IMR-90 (cell line): Measurements from ENCODE around the gene FNDC3B. TPM values are rescaled to one million over a fixed set of nuclear protein-coding genes. Genes with fewer than 3 reads are reported as not detected.
A peak's percentile ranks its signal among the peaks of the same experiment; 100 is the strongest.

Source experiments
- ATAC-seq: fragments of 200-7000 bp; cut with Tn5 transposase; 2 replicates; pipeline ENCODE4 v1.9.1; 2020; ENCODE audit warnings: low read depth, mild to moderate bottlenecking, moderate library complexity
- BruUV-seq: library from RNA; stranded (reverse); fragments of 400-500 nt; replicated peaks from 2 replicates; lab custom pipeline; 2021; lab: Mats Ljungman, UMichigan
- CTCF ChIA-PET: fragments of 300-600 bp; formaldehyde crosslinking; extraction: SDS; loops from one replicate; lab custom pipeline; 2021; ENCODE audit warnings: antibody characterized with exemption; lab: Yijun Ruan, JAX
- POLR2A ChIA-PET: fragments of 300-600 bp; sonication (Branson Sonifier 250); formaldehyde crosslinking; loops from one replicate; lab custom pipeline; 2022; ENCODE audit warnings: antibody characterized with exemption; ENCODE audit not compliant: unreplicated experiment; lab: Charles Lee
- DNase-seq: peaks from one replicate; pipeline ENCODE4 v3.0.0; 2013
- H2AFZ ChIP-seq: replicated peaks from 2 replicates; pipeline ENCODE3; 2013; ENCODE audit warnings: low read length, mild to moderate bottlenecking; ENCODE audit not compliant: poor library complexity
- H2AK5ac ChIP-seq: 2 replicates; pipeline ENCODE4 v1.6.1; 2013; ENCODE audit warnings: low read depth, low read length, inconsistent platforms
- H2AK9ac ChIP-seq: replicated peaks from 2 replicates; pipeline ENCODE3; 2013; ENCODE audit warnings: mild to moderate bottlenecking, low read depth, low read length, moderate library complexity; ENCODE audit not compliant: poor library complexity
- H2BK120ac ChIP-seq: 2 replicates; pipeline ENCODE4 v1.6.1; 2013; ENCODE audit warnings: low read depth, low read length, inconsistent platforms
- H2BK15ac ChIP-seq: 3 replicates; pipeline ENCODE4 v1.6.1; 2013; ENCODE audit warnings: low read depth, low read length, inconsistent platforms
- H2BK20ac ChIP-seq: 2 replicates; pipeline ENCODE4 v1.6.1; 2013; ENCODE audit warnings: low read depth, mild to moderate bottlenecking, inconsistent platforms, low read length, moderate library complexity
- H2BK5ac ChIP-seq: 2 replicates; pipeline ENCODE4 v1.6.1; 2013; ENCODE audit warnings: mild to moderate bottlenecking, low read depth, low read length, inconsistent platforms; ENCODE audit not compliant: poor library complexity, severe bottlenecking
- H3K14ac ChIP-seq: replicated peaks from 2 replicates; pipeline ENCODE4 v1.6.1; 2013; ENCODE audit warnings: low read depth, low read length, inconsistent platforms
- H3K18ac ChIP-seq: 2 replicates; pipeline ENCODE4 v1.6.1; 2013; ENCODE audit warnings: low read depth, low read length, control low read depth
- H3K23ac ChIP-seq: 2 replicates; pipeline ENCODE4 v1.6.1; 2013; ENCODE audit warnings: low read depth, low read length, inconsistent platforms
- H3K27ac ChIP-seq: 2 replicates; pipeline ENCODE4 v1.5.1; 2013; ENCODE audit warnings: mild to moderate bottlenecking, control low read depth, low read length; ENCODE audit not compliant: insufficient read depth
- H3K27me3 ChIP-seq: 2 replicates; pipeline ENCODE4 v1.6.1; 2013; ENCODE audit warnings: low read length; ENCODE audit not compliant: control insufficient read depth, insufficient read depth
- H3K36me3 ChIP-seq: 2 replicates; pipeline ENCODE4 v1.6.1; 2013; ENCODE audit warnings: low read length, mixed read lengths; ENCODE audit not compliant: control insufficient read depth, insufficient read depth
- H3K4ac ChIP-seq: 2 replicates; pipeline ENCODE4 v1.6.1; 2013; ENCODE audit warnings: low read depth, low read length, inconsistent platforms
- H3K4me1 ChIP-seq: 2 replicates; pipeline ENCODE4 v1.6.1; 2013; ENCODE audit warnings: low read length, mixed read lengths; ENCODE audit not compliant: control insufficient read depth, insufficient read depth
- H3K4me2 ChIP-seq: 2 replicates; pipeline ENCODE4 v1.6.1; 2013; ENCODE audit warnings: low read depth, mild to moderate bottlenecking, control low read depth, low read length, moderate library complexity
- H3K4me3 ChIP-seq: 2 replicates; pipeline ENCODE4 v1.5.1; 2013; ENCODE audit warnings: low read depth, mild to moderate bottlenecking, control low read depth, low read length, moderate library complexity; ENCODE audit not compliant: insufficient read depth
- H3K56ac ChIP-seq: 2 replicates; pipeline ENCODE4 v1.6.1; 2013; ENCODE audit warnings: low read length, inconsistent platforms; ENCODE audit not compliant: insufficient read depth; ENCODE audit errors: extremely low read depth
- H3K79me1 ChIP-seq, 2 experiments: 2 replicates each; pipeline ENCODE4 v1.6.1; 2013; ENCODE audit warnings: low read length in 2 of 2, inconsistent platforms in 1 of 2, low read depth in 1 of 2
- H3K9ac ChIP-seq: 2 replicates; pipeline ENCODE4 v1.6.1; 2013; ENCODE audit warnings: low read depth, low read length, control low read depth
- H3K9me1 ChIP-seq: 2 replicates; pipeline ENCODE4 v1.6.1; 2013; ENCODE audit warnings: low read length, inconsistent platforms; ENCODE audit not compliant: insufficient read depth
- H3K9me3 ChIP-seq: 2 replicates; pipeline ENCODE4 v1.6.1; 2013; ENCODE audit warnings: low read length; ENCODE audit not compliant: control insufficient read depth, insufficient read depth
- H4K20me1 ChIP-seq: 2 replicates; pipeline ENCODE4 v1.6.1; 2013; ENCODE audit warnings: low read length, inconsistent platforms; ENCODE audit not compliant: insufficient read depth
- H4K5ac ChIP-seq: 2 replicates; pipeline ENCODE4 v1.6.1; 2013; ENCODE audit warnings: mild to moderate bottlenecking, low read depth, low read length, control low read depth
- H4K8ac ChIP-seq, 2 experiments: 2 replicates each; pipeline ENCODE4 v1.6.1; 2013; ENCODE audit warnings: low read depth in 2 of 2, low read length in 2 of 2, control low read depth in 1 of 2, inconsistent platforms in 1 of 2
- H4K91ac ChIP-seq: 2 replicates; pipeline ENCODE4 v1.6.1; 2013; ENCODE audit warnings: low read depth, low read length, inconsistent platforms; ENCODE audit not compliant: insufficient read depth
- MAZ ChIP-seq: IDR thresholded peaks from 2 replicates; pipeline ENCODE4 v1.6.1; 2012; ENCODE audit warnings: low read depth, mild to moderate bottlenecking, low read length, improper control_type of control experiment, moderate library complexity, borderline replicate concordance
- MXI1 ChIP-seq: IDR thresholded peaks from 2 replicates; pipeline ENCODE4 v1.6.1; 2012; ENCODE audit warnings: low read depth, mild to moderate bottlenecking, low read length, moderate library complexity, borderline replicate concordance
- NFE2L2 ChIP-seq: fragments of 150-350 bp; IDR thresholded peaks from 2 replicates; pipeline ENCODE4 v1.6.1; 2016; ENCODE audit warnings: low read depth, mild to moderate bottlenecking, low read length
- RCOR1 ChIP-seq: IDR thresholded peaks from 2 replicates; pipeline ENCODE4 v1.6.1; 2012; ENCODE audit warnings: mild to moderate bottlenecking, low read length, improper control_type of control experiment; ENCODE audit not compliant: insufficient replicate concordance
- WGBS, 2 experiments: methylation state at CpG; one replicate each; pipeline versions ENCODE4 v1.1.5 to v1.1.7; 2013; ENCODE audit warnings: missing lambda C conversion rate in 2 of 2; ENCODE audit not compliant: insufficient read length in 1 of 2; ENCODE audit errors: extremely low coverage in 2 of 2; 5-methylcytosine and 5-hydroxymethylcytosine counted together
- dilution Hi-C: fragments of 300-500 bp; cut with HindIII; formaldehyde crosslinking; loops from one replicate; pipeline ENCODE4 v1.14.3; 2018; ENCODE audit warnings: low sequenced_read_pairs; ENCODE audit not compliant: unreplicated experiment
- in situ Hi-C: fragments of 300-500 bp; cut with MboI; formaldehyde crosslinking; loops from 3 replicates; pipeline ENCODE4 v1.14.3; 2019; ENCODE audit warnings: low sequenced_read_pairs, inconsistent platforms, mixed read lengths
- intact Hi-C: fragments of 100-400 bp; cut with micrococcal nuclease; formaldehyde crosslinking; loops from 2 replicates; pipeline ENCODE4 v1.10.0; 2022
- polyA plus RNA-seq, 3 experiments: library from polyadenylated mRNA; depleted of rRNA; stranded (reverse); fragments of >200 nt; gene quantifications; 2 replicates each; pipeline ENCODE4 v1.2.3, GENCODE V29; 2012; ENCODE audit warnings: low replicate concordance in 1 of 3
- total RNA-seq: library from RNA; depleted of rRNA; stranded (reverse); fragments of >200 nt; gene quantifications from 2 replicates; pipeline ENCODE4 v1.2.3, GENCODE V29; 2012

Gene FNDC3B
- total and polyA plus RNA-seq, 2 of the 4 experiments (the other 2 are of a cell fraction): 23.9 to 150 TPM

DNA sequence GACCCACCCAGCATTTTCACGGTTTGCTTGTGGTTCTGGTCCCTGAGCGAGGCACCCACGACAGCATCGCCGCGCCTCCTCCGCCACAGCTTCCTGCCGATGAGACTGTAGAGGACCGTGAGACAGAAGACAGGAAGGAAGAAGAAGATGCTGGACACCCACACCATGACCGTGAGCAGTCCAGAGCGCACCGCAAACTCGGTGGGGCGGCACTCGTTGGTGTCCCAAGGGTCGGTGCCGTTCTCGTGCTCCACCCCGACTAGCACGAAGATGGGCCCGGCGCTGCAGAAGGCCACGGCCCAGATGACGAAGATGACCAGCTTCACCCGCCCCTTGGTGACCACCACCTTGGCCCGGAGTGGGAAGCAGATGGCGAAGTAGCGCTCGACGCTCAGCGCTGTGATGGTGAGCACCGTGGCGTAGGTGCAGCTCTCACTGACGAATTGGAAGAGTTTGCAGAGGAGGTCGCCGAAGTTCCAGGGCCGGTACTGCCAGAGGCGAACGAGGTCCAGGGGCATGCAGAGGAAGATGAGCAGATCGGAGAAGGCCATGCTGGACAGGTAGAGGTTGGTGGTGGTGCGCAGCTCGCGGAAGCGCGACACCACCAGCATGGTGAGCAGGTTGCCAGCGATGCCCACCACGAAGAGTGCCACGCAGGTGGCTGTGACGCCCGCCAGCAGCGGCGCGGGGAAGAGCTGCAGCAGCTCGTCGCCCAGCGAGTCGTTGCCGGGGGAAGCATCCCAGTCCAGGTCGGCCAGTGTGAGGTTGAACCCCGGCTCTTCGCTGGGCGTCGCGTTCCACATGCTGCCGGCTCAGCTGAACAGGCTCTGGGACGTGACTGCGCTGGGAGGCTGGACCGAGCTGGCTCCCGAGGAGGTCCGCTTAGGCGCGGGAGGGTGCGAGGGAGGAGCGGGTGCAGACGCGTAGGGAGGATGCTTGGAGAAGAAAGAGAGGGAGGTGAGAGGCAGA, 408.5 kb downstream of the FNDC3B start, which contains the start of gene GHSR:
Gene GHSR, minus strand, starts transcription at position 846 of the 969 bp plus-strand sequence. Its CDS starts 43 bp downstream, at position 803.
- POLR2A ChIA-PET: interaction anchor here (0.6 kb wide), 1 partner anchor 598 kb away, joined by 3 read pairs; no protein-coding TSS in a partner anchor
- no peaks in the 10 kb centered on the region for H3K79me1 ChIP-seq
- no peak within 1 kb of the TSS for H3K4me3 ChIP-seq
- H3K4ac ChIP-seq: no peak within 1 kb of the TSS
- H3K9me1 ChIP-seq: no peaks in the 10 kb centered on the region
- H2BK120ac ChIP-seq: no peak within 1 kb of the TSS
- BruUV-seq: no TSS peak
- no peak within 1 kb of the TSS for H3K14ac ChIP-seq
- H3K4me1 ChIP-seq: no peaks in the 10 kb centered on the region
- DNase-seq (no peak), ATAC-seq (no peak)
- intact Hi-C loops (no loop called here), dilution Hi-C loops (no loop called here), in situ Hi-C loops (no loop called here)
- no peak within 1 kb of the TSS; the same call in 1 of the 2 replicates for H3K4me2 ChIP-seq
- no peak within 1 kb of the TSS for H2BK15ac ChIP-seq
- peaks cover 3% of the 10 kb centered on the region; the same call in 1 of the 2 replicates for H4K20me1 ChIP-seq
- peak within 1 kb of the TSS; percentile 56 for H2AFZ ChIP-seq
- no peak within 1 kb of the TSS for H2AK9ac ChIP-seq
- peaks cover 17% of the 10 kb centered on the region for H3K9me3 ChIP-seq
- H3K18ac ChIP-seq: no peak within 1 kb of the TSS
- no peak within 1 kb of the TSS for H3K27ac ChIP-seq
- TF ChIP-seq RCOR1 (no peak), MAZ (no peak), NFE2L2 (no peak), MXI1 (no peak)
- H3K27me3 ChIP-seq: peaks cover 46% of the 10 kb centered on the region
- no peak within 1 kb of the TSS for H2BK20ac ChIP-seq
- no peak within 1 kb of the TSS for H4K91ac ChIP-seq
- no peak within 1 kb of the TSS for H4K8ac ChIP-seq
- CTCF ChIA-PET: no interaction called here
- no peak within 1 kb of the TSS for H3K9ac ChIP-seq
- H2BK5ac ChIP-seq: no peak within 1 kb of the TSS
- no peaks in the 10 kb centered on the region for H3K36me3 ChIP-seq
- H3K56ac ChIP-seq: no peak within 1 kb of the TSS
- H4K5ac ChIP-seq: no peak within 1 kb of the TSS
- H3K23ac ChIP-seq: no peak within 1 kb of the TSS
- H2AK5ac ChIP-seq: no peak within 1 kb of the TSS
- 12% methylated on average over 59 of the region's 76 CpGs; no CpG with 5 or more reads in 1 of the 2 experiments for WGBS, 2 experiments
